ENCODE data around the gene CTSZ. TPM values are rescaled to one million over a fixed set of nuclear protein-coding genes. Genes with fewer than 3 reads are reported as not detected.

CTSZ gene
- total and polyA plus RNA-seq, 4 donors, result 11.8 to 233 (median 188) TPM

DNA sequence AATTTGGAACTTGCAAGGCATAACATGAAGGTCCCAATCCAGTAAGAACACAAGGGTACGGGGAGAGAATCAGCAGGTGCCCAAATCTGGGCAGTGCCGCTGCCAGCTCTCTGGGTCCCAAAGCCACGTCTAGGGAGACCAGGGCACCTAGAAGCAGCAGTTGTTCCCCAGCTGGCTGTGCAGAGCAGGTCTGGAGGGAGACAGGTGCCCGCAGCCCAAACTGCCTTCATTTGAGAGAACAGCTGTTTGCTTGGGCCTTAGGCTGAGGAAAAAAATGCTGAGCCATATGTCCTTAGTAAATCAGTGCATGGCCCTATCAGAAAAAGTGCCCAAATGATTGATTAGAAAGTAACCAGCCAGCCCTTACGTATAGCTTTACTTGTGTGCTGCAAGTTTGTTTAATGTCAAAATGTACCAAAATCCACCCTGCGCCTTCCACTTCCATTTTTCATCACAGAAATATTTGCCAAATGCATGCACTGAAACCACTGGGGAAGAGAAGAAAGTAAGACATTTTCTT, 44.7 kb upstream of the CTSZ start:
- Histone ChIP-seq H3K36me3 (ENCODE audit: control insufficient read depth in 4 of 4, insufficient read depth in 3 of 4, low read depth in 1 of 4, low read length in 3 of 4) (no peaks in the 10 kb centered on the region), H3K27me3 (ENCODE audit: control insufficient read depth in 4 of 4, insufficient read depth in 4 of 4, low read length in 3 of 4) (no peaks in the 10 kb centered on the region), H3K9me3 (ENCODE audit: control insufficient read depth in 4 of 4, low read length in 3 of 4) (no peaks in the 10 kb centered on the region), H3K9ac (ENCODE audit: low read depth in 1 of 2, low read length in 2 of 2) (no peak overlapping the region), H3K4me3 (ENCODE audit: low read depth in 1 of 3, low read length in 3 of 3) (no peak overlapping the region), H3K27ac (ENCODE audit: low read depth in 1 of 2, low read length in 2 of 2) (no peak overlapping the region), H3K4me1 (ENCODE audit: control insufficient read depth in 4 of 4, insufficient read depth in 4 of 4, low read length in 3 of 4) (no peaks in the 10 kb centered on the region)
- no peak for DNase-seq (ENCODE audit: low spot score)
- TF ChIP-seq SP1 (IDR thresholded peaks at IDR 0.05), result no peak
- no peak for TF ChIP-seq FOXA2 (IDR thresholded peaks at IDR 0.05)
- TF ChIP-seq RXRA (IDR thresholded peaks at IDR 0.05), result no peak
- TF ChIP-seq FOXA1 (IDR thresholded peaks at IDR 0.05), result no peak
- no peak for TF ChIP-seq NR2F2 (IDR thresholded peaks at IDR 0.05)
- TF ChIP-seq, protein P1, sequence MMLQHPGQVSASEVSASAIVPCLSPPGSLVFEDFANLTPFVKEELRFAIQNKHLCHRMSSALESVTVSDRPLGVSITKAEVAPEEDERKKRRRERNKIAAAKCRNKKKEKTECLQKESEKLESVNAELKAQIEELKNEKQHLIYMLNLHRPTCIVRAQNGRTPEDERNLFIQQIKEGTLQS (IDR thresholded peaks at IDR 0.05), result no peak
- no peak for TF ChIP-seq EGR1 (IDR thresholded peaks at IDR 0.05; ENCODE audit: low read depth in 2 of 2)
- WGBS, result 86% methylated on average over 6 of the region's 6 CpGs

DNA sequence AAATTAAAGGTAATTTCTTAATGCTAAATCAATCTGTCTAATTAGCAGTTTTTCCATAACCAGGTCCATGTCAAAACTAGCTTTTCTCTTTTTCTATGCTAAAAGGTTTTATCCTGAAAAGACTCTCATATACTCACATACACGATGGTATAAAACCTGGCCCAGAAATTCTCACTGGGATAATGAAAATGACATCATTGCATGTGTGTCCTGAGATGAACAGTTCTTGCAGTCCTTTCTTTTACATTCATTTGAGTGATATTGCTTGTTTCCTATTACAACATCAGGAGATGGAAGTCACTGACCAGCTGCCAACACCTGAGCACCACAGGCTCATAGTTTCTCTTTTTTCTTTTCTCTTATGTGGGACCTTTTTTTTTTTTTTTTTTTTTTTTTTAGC, 43.4 kb upstream of the CTSZ start:
- 88% methylated on average over 1 of the region's 1 CpG for WGBS
- H3K27ac ChIP-seq (ENCODE audit: low read depth in 1 of 2, low read length in 2 of 2), result no peak overlapping the region
- no peaks in the 10 kb centered on the region for H3K27me3 ChIP-seq (ENCODE audit: control insufficient read depth in 4 of 4, insufficient read depth in 4 of 4, low read length in 3 of 4)
- H3K9me3 ChIP-seq (ENCODE audit: control insufficient read depth in 4 of 4, low read length in 3 of 4), result no peaks in the 10 kb centered on the region
- H3K36me3 ChIP-seq (ENCODE audit: control insufficient read depth in 4 of 4, insufficient read depth in 3 of 4, low read depth in 1 of 4, low read length in 3 of 4), result no peaks in the 10 kb centered on the region
- no peak overlapping the region for H3K9ac ChIP-seq (ENCODE audit: low read depth in 1 of 2, low read length in 2 of 2)
- H3K4me3 ChIP-seq (ENCODE audit: low read depth in 1 of 3, low read length in 3 of 3), result no peak overlapping the region
- DNase-seq (ENCODE audit: low spot score), result no peak
- H3K4me1 ChIP-seq (ENCODE audit: control insufficient read depth in 4 of 4, insufficient read depth in 4 of 4, low read length in 3 of 4), result no peaks in the 10 kb centered on the region
- TF ChIP-seq NR2F2 (IDR thresholded peaks at IDR 0.05) (no peak), GABPA (IDR thresholded peaks at IDR 0.05 in 1 of 2, conservative IDR thresholded peaks at IDR 0.05 in 1 of 2) (no peak)

DNA sequence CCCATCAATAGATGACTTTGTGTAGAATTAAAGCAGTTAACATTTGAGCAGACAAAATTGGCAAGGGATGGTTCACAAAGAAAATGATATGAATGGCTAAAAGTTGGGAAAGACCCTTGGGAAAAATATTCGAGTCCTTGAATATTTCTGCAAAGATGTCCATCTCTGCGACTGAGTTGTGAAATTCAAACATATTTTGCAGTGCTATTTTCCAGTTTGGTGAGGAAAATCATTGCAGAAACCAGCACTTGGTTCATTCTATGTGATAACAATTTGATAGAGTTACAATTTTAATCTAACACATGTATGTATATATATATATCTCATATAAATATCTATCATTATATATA, 41.6 kb upstream of the CTSZ start:
- WGBS, result 88% methylated on average over 2 of the region's 2 CpGs
- Histone ChIP-seq H3K4me1 (ENCODE audit: control insufficient read depth in 4 of 4, insufficient read depth in 4 of 4, low read length in 3 of 4) (no peaks in the 10 kb centered on the region), H3K27me3 (ENCODE audit: control insufficient read depth in 4 of 4, insufficient read depth in 4 of 4, low read length in 3 of 4) (no peaks in the 10 kb centered on the region), H3K4me3 (ENCODE audit: low read depth in 1 of 3, low read length in 3 of 3) (no peak overlapping the region), H3K9ac (ENCODE audit: low read depth in 1 of 2, low read length in 2 of 2) (no peak overlapping the region), H3K27ac (ENCODE audit: low read depth in 1 of 2, low read length in 2 of 2) (no peak overlapping the region), H3K9me3 (ENCODE audit: control insufficient read depth in 4 of 4, low read length in 3 of 4) (no peaks in the 10 kb centered on the region), H3K36me3 (ENCODE audit: control insufficient read depth in 4 of 4, insufficient read depth in 3 of 4, low read depth in 1 of 4, low read length in 3 of 4) (no peaks in the 10 kb centered on the region)
- DNase-seq (ENCODE audit: low spot score), result no peak
- no peak for TF ChIP-seq JUND (IDR thresholded peaks at IDR 0.05)
- no peak for TF ChIP-seq RAD21 (IDR thresholded peaks at IDR 0.05)
- no peak for TF ChIP-seq YY1 (IDR thresholded peaks at IDR 0.05)
- TF ChIP-seq, protein P2, sequence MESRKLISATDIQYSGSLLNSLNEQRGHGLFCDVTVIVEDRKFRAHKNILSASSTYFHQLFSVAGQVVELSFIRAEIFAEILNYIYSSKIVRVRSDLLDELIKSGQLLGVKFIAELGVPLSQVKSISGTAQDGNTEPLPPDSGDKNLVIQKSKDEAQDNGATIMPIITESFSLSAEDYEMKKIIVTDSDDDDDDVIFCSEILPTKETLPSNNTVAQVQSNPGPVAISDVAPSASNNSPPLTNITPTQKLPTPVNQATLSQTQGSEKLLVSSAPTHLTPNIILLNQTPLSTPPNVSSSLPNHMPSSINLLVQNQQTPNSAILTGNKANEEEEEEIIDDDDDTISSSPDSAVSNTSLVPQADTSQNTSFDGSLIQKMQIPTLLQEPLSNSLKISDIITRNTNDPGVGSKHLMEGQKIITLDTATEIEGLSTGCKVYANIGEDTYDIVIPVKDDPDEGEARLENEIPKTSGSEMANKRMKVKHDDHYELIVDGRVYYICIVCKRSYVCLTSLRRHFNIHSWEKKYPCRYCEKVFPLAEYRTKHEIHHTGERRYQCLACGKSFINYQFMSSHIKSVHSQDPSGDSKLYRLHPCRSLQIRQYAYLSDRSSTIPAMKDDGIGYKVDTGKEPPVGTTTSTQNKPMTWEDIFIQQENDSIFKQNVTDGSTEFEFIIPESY (IDR thresholded peaks at IDR 0.05), result no peak
- TF ChIP-seq GABPA (IDR thresholded peaks at IDR 0.05 in 1 of 2, conservative IDR thresholded peaks at IDR 0.05 in 1 of 2), result no peak
- TF ChIP-seq, protein P1 (IDR thresholded peaks at IDR 0.05), result no peak
- TF ChIP-seq RXRA (IDR thresholded peaks at IDR 0.05), result no peak
- no peak for TF ChIP-seq HNF4A (conservative IDR thresholded peaks at IDR 0.05)
- TF ChIP-seq SP1 (IDR thresholded peaks at IDR 0.05), result no peak
- TF ChIP-seq, protein P3, sequence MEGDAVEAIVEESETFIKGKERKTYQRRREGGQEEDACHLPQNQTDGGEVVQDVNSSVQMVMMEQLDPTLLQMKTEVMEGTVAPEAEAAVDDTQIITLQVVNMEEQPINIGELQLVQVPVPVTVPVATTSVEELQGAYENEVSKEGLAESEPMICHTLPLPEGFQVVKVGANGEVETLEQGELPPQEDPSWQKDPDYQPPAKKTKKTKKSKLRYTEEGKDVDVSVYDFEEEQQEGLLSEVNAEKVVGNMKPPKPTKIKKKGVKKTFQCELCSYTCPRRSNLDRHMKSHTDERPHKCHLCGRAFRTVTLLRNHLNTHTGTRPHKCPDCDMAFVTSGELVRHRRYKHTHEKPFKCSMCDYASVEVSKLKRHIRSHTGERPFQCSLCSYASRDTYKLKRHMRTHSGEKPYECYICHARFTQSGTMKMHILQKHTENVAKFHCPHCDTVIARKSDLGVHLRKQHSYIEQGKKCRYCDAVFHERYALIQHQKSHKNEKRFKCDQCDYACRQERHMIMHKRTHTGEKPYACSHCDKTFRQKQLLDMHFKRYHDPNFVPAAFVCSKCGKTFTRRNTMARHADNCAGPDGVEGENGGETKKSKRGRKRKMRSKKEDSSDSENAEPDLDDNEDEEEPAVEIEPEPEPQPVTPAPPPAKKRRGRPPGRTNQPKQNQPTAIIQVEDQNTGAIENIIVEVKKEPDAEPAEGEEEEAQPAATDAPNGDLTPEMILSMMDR (IDR thresholded peaks at IDR 0.05; ENCODE audit: low read depth, low read length, missing input control), result no peak
- no peak for TF ChIP-seq EGR1 (IDR thresholded peaks at IDR 0.05; ENCODE audit: low read depth in 2 of 2)
- TF ChIP-seq TAF1 (conservative IDR thresholded peaks at IDR 0.05), result no peak
- TF ChIP-seq, protein P4, sequence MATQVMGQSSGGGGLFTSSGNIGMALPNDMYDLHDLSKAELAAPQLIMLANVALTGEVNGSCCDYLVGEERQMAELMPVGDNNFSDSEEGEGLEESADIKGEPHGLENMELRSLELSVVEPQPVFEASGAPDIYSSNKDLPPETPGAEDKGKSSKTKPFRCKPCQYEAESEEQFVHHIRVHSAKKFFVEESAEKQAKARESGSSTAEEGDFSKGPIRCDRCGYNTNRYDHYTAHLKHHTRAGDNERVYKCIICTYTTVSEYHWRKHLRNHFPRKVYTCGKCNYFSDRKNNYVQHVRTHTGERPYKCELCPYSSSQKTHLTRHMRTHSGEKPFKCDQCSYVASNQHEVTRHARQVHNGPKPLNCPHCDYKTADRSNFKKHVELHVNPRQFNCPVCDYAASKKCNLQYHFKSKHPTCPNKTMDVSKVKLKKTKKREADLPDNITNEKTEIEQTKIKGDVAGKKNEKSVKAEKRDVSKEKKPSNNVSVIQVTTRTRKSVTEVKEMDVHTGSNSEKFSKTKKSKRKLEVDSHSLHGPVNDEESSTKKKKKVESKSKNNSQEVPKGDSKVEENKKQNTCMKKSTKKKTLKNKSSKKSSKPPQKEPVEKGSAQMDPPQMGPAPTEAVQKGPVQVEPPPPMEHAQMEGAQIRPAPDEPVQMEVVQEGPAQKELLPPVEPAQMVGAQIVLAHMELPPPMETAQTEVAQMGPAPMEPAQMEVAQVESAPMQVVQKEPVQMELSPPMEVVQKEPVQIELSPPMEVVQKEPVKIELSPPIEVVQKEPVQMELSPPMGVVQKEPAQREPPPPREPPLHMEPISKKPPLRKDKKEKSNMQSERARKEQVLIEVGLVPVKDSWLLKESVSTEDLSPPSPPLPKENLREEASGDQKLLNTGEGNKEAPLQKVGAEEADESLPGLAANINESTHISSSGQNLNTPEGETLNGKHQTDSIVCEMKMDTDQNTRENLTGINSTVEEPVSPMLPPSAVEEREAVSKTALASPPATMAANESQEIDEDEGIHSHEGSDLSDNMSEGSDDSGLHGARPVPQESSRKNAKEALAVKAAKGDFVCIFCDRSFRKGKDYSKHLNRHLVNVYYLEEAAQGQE (IDR thresholded peaks at IDR 0.05), result no peak
- TF ChIP-seq, protein P5, sequence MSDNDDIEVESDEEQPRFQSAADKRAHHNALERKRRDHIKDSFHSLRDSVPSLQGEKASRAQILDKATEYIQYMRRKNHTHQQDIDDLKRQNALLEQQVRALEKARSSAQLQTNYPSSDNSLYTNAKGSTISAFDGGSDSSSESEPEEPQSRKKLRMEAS (IDR thresholded peaks at IDR 0.05), result no peak
- TF ChIP-seq FOXA1 (IDR thresholded peaks at IDR 0.05), result no peak
- TF ChIP-seq NR2F2 (IDR thresholded peaks at IDR 0.05), result no peak
- no peak for TF ChIP-seq HNF4G (IDR thresholded peaks at IDR 0.05)
- TF ChIP-seq FOXA2 (IDR thresholded peaks at IDR 0.05), result no peak
